Measurements from ENCODE around the gene DUOXA1.

Gene DUOXA1

DNA sequence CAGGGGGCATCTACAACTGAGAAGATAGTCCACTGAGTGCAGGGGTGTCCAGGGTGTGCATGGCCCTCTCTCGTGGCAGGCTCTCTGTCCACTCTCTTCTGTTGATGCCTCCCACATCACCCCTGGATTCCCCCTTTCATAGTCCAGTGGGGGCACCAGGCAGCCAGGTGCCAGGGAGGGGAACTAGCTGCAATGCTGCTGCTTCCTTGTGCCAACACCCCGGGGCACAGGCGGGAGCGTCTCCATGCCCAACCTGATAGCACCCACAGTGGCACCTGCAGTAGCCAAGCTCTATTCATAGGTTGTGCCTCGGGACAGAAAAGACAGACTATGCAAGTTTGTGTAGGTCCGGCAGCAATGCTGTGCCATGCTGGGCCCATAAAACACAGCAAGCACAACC is 27.5 kb downstream of the DUOXA1 start:
- no peak for DNase-seq (ENCODE audit: low spot score)
- TF ChIP-seq CTCF (IDR thresholded peaks at IDR 0.05; ENCODE audit: extremely low read depth, missing control alignments), result no peak

- no peak for TF ChIP-seq CTCF (IDR thresholded peaks at IDR 0.05; ENCODE audit: extremely low read depth, missing control alignments)
- no peak for DNase-seq (ENCODE audit: low spot score)
Measured at GRCh38 chr15:45101749-45102148, 27.9 kb downstream of the DUOXA1 start.

DNA sequence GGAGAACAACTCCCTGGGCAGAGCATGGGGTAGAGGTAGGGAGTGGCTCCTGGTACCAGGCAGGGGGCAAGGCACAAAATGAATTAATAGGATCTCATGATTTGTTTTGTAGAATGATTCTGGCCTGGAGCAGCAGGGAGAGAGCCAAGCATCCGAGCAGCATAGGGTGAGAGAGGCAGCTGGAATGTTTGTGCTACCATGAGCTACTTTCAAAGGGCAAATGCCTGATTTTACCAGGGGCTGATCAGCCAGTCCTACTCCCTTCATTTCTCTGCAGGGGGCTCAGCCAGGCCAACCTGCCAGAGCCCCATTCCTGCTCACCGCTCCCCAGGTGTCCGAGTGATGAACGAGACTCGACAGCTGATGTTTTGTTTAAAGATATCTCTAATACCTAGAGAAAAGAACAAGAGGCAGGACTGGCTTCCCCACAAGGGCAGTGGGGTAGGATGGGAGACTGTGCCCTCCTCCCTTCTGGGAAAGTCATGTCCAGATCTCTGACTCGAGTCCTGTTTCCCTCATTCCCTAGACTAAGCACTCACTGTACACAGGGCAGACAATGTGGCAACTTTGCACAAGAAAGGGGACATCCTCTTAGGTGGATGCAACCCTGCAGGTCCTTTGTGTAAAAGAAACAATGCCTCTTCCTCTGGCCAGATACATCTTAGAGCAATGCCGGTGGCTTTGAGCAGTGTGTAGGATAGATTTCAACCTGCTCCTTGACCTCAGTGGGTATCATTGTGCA is 28.6 kb downstream of the DUOXA1 start:
- no peak for TF ChIP-seq CTCF (IDR thresholded peaks at IDR 0.05; ENCODE audit: extremely low read depth, missing control alignments)
- no peak for DNase-seq (ENCODE audit: low spot score)

- TF ChIP-seq CTCF (IDR thresholded peaks at IDR 0.05; ENCODE audit: extremely low read depth, missing control alignments), result no peak
- DNase-seq (ENCODE audit: low spot score), result no peak
Measured at GRCh38 chr15:45099549-45100165, 30.0 kb downstream of the DUOXA1 start.

DNA sequence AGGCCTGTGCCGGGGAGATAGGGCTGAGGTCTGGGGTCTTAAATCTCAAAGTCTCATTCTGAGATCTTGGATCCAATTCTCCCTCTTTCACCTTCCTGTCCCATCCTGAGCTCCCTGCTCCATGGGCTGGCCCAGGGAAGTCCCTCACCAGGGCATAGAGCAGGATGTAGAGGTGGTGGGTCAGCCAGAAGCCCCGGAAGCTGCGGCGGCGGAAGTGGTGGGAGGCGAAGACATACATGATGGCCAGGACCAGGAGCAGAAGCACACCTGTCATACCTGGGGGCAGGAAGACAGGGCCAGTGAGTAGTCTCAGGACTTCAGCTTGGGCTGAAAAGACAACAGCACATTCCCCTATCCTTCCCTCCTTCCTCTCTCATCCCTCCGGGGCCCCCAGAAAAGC is 32.2 kb downstream of the DUOXA1 start:
- DNase-seq (ENCODE audit: low spot score), result no peak
- TF ChIP-seq CTCF (IDR thresholded peaks at IDR 0.05; ENCODE audit: extremely low read depth, missing control alignments), result no peak

DNA sequence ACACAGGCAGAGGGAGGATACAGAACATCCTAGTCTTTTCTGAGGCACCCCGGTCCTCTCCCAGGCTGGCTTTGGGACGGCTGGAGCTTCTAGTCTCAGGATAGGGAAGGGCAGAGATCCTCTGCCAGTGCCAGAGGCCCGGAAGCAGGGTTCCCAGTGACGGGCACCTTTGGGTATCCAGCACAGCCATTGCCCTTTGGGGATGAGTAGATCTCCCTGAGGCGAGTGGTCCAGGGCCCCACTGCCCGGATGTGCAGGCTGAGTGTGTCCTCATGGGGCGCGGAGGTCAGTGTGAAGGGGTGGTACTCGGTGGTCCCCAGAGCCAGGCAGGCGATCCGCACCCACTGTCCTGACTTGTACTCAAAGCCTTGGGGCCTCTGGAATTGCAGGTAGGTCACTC is 34.0 kb downstream of the DUOXA1 start:
- no peak for DNase-seq (ENCODE audit: low spot score)
- TF ChIP-seq CTCF (IDR thresholded peaks at IDR 0.05; ENCODE audit: extremely low read depth, missing control alignments), result no peak

DNA sequence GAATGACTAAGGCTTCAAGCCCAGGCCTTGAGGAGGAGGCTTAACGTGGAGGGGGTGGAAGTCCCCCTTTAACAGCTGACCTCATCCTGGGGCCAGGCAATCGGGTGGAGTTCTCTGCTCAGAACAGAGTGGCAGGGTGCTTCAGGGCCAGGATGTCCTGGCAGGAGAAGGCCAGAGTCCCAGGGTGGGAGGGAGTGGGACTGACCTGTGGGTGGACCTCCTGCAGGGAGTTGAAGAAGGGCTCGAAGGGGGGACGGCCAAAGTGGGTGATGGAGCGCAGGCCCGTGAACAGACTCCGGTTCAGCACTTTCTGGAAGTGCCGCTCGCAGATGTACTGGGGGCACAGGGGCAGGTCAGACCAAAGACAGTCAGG is 35.3 kb downstream of the DUOXA1 start:
- DNase-seq (ENCODE audit: low spot score), result no peak
- TF ChIP-seq CTCF (IDR thresholded peaks at IDR 0.05; ENCODE audit: extremely low read depth, missing control alignments), result no peak
